H7 (cell line): ENCODE results near the gene S1PR4. TPM values are rescaled to one million over a fixed set of nuclear protein-coding genes. Genes with fewer than 3 reads are reported as not detected.

Source experiments
- DNase-seq: peaks from one replicate; pipeline ENCODE4 v3.0.0; 2012
- H3K27me3 ChIP-seq: 2 replicates; pipeline ENCODE4 v1.6.0; 2011; ENCODE audit warnings: mild to moderate bottlenecking, low read length; ENCODE audit not compliant: control insufficient read depth, insufficient read depth
- H3K36me3 ChIP-seq: replicated peaks from 2 replicates; pipeline ENCODE4 v1.5.1; 2011; ENCODE audit warnings: low read length; ENCODE audit not compliant: control insufficient read depth, insufficient read depth
- H3K4me3 ChIP-seq: 2 replicates; pipeline ENCODE4 v1.5.1; 2011; ENCODE audit warnings: low read depth, mild to moderate bottlenecking, control low read depth, low read length, moderate library complexity; ENCODE audit not compliant: insufficient read depth
- total RNA-seq: library from RNA; depleted of rRNA; stranded (reverse); fragments of >200 nt; shearing (Covaris generic); gene quantifications from 2 replicates; pipeline ENCODE4 v1.2.3, GENCODE V29; 2014; rRNA removed

S1PR4 gene
- total RNA-seq: not detected in 2 replicates

GRCh38 chr19:3178377-3178972 lies at the start of gene S1PR4:
S1PR4 (plus strand) TSS chr19:3178769; CDS start chr19:3178793, 24 bp downstream.
- peak; percentile 74 for DNase-seq
- no peaks in the 10 kb centered on the region for H3K36me3 ChIP-seq
- no peaks in the 10 kb centered on the region for H3K27me3 ChIP-seq
- H3K4me3 ChIP-seq: no peak within 1 kb of the TSS

- Histone ChIP-seq H3K36me3 (no peaks in the 10 kb centered on the region), H3K27me3 (no peaks in the 10 kb centered on the region), H3K4me3 (no peak overlapping the region)
- DNase-seq: peak; percentile 52
Observed at GRCh38 chr19:3129112-3129511, 49.5 kb upstream of the S1PR4 start.

- no peaks in the 10 kb centered on the region for H3K27me3 ChIP-seq
- DNase-seq: no peak
- H3K4me3 ChIP-seq: no peak overlapping the region
- H3K36me3 ChIP-seq: no peaks in the 10 kb centered on the region
Observed at GRCh38 chr19:3131168-3131567, 47.4 kb upstream of the S1PR4 start.

GRCh38 chr19:3132971-3133792 lies 45.4 kb upstream of the S1PR4 start:
- no peaks in the 10 kb centered on the region for H3K27me3 ChIP-seq
- peak; percentile 64 for DNase-seq
- H3K4me3 ChIP-seq: no peak overlapping the region
- H3K36me3 ChIP-seq: no peaks in the 10 kb centered on the region

GRCh38 chr19:3133793-3134116 lies 44.8 kb upstream of the S1PR4 start:
- DNase-seq: no peak
- Histone ChIP-seq H3K4me3 (no peak overlapping the region), H3K36me3 (no peaks in the 10 kb centered on the region), H3K27me3 (no peaks in the 10 kb centered on the region)

GRCh38 chr19:3135961-3136683 lies 42.4 kb upstream of the S1PR4 start, which contains the start of gene GNA15:
GNA15 (plus strand) TSS chr19:3136033; CDS start chr19:3136451, 418 bp downstream.
- Histone ChIP-seq H3K27me3 (no peaks in the 10 kb centered on the region), H3K4me3 (no peak within 1 kb of the TSS), H3K36me3 (no peaks in the 10 kb centered on the region)
- peak; percentile 62 for DNase-seq

GRCh38 chr19:3136684-3137055 lies 41.9 kb upstream of the S1PR4 start:
- no peak overlapping the region for H3K4me3 ChIP-seq
- H3K36me3 ChIP-seq: no peaks in the 10 kb centered on the region
- no peaks in the 10 kb centered on the region for H3K27me3 ChIP-seq
- DNase-seq: peak; percentile 40

GRCh38 chr19:3137119-3137518 lies 41.5 kb upstream of the S1PR4 start:
- no peaks in the 10 kb centered on the region for H3K36me3 ChIP-seq
- DNase-seq: no peak
- H3K27me3 ChIP-seq: no peaks in the 10 kb centered on the region
- no peak overlapping the region for H3K4me3 ChIP-seq

GRCh38 chr19:3138268-3138667 lies 40.3 kb upstream of the S1PR4 start:
- Histone ChIP-seq H3K27me3 (no peaks in the 10 kb centered on the region), H3K36me3 (no peaks in the 10 kb centered on the region), H3K4me3 (no peak overlapping the region)
- no peak for DNase-seq

- no peak for DNase-seq
- no peaks in the 10 kb centered on the region for H3K36me3 ChIP-seq
- no peaks in the 10 kb centered on the region for H3K27me3 ChIP-seq
- H3K4me3 ChIP-seq: no peak overlapping the region
Observed at GRCh38 chr19:3140667-3141038, 37.9 kb upstream of the S1PR4 start.

- DNase-seq: no peak
- H3K4me3 ChIP-seq: no peak overlapping the region
- H3K36me3 ChIP-seq: no peaks in the 10 kb centered on the region
- H3K27me3 ChIP-seq: no peaks in the 10 kb centered on the region
Observed at GRCh38 chr19:3142292-3142670, 36.3 kb upstream of the S1PR4 start.

GRCh38 chr19:3142781-3143337 lies 35.7 kb upstream of the S1PR4 start:
- H3K36me3 ChIP-seq: no peaks in the 10 kb centered on the region
- H3K27me3 ChIP-seq: no peaks in the 10 kb centered on the region
- H3K4me3 ChIP-seq: no peak overlapping the region

GRCh38 chr19:3145909-3146676 lies 32.5 kb upstream of the S1PR4 start:
- H3K4me3 ChIP-seq: no peak overlapping the region
- no peaks in the 10 kb centered on the region for H3K36me3 ChIP-seq
- DNase-seq: peak; percentile 57
- H3K27me3 ChIP-seq: no peaks in the 10 kb centered on the region; the same call in 1 of the 2 replicates

More at GRCh38 chr19:3142781-3143337, 35.7 kb upstream of the S1PR4 start:
- no peak for DNase-seq

- no peaks in the 10 kb centered on the region; the same call in 1 of the 2 replicates for H3K27me3 ChIP-seq
- DNase-seq: peak; percentile 92
- no peaks in the 10 kb centered on the region for H3K36me3 ChIP-seq
- H3K4me3 ChIP-seq: no peak overlapping the region
Observed at GRCh38 chr19:3146677-3147100, 31.9 kb upstream of the S1PR4 start.
